HT1080 (cell line): ENCODE results near the gene C3orf49. TPM values are rescaled to one million over a fixed set of nuclear protein-coding genes. Genes with fewer than 3 reads are reported as not detected.

Experiments used
- DNase-seq: peaks from one replicate; pipeline ENCODE4 v3.0.0-alpha.2; 2015; ENCODE audit warnings: low read depth
- total RNA-seq: library from RNA; depleted of rRNA; stranded (reverse); fragments of >200 nt; shearing (Covaris generic); gene quantifications from 2 replicates; pipeline ENCODE4 v1.2.3, GENCODE V29; 2014; rRNA removed

Gene C3orf49
- total RNA-seq, 1 experiment from 2014 or later, result 0.16 TPM

DNA sequence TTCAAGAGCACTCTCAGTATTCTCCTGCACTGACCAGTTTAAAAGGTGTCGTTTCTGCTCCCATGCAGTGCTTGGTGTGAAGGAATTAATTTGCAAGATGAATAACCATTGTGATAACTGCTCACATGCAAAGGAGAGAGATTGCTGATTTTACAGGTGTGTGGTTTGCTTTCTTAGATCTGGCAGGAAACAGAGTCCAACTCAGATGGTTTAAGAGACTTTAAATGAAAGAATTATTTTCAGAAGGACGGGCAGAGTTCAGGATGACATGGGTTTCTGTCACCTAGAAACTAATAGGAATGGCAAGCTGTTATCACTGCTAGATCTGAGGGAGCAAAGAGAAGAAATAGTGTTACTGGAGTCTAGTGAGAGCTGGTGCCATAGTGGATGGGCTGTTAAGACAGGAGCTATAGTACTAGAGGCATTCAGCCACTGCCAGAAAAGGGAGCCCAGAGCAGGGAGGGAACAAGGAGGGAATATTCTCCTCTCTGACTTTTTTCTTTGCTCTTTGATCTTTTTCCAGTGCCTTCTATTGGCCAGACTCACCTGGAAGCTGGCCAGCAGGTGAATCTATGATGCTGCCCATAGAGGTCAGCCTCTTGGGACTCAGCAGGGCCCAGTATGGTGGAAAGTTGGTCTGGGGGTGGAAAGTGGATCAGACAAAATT is 59.4 kb downstream of the C3orf49 start:
- DNase-seq, result no peak

- DNase-seq, result no peak
Observed at GRCh38 chr3:63880653-63881052, 61.6 kb downstream of the C3orf49 start.

GRCh38 chr3:63886858-63887257 is 67.8 kb downstream of the C3orf49 start:
- no peak for DNase-seq

DNA sequence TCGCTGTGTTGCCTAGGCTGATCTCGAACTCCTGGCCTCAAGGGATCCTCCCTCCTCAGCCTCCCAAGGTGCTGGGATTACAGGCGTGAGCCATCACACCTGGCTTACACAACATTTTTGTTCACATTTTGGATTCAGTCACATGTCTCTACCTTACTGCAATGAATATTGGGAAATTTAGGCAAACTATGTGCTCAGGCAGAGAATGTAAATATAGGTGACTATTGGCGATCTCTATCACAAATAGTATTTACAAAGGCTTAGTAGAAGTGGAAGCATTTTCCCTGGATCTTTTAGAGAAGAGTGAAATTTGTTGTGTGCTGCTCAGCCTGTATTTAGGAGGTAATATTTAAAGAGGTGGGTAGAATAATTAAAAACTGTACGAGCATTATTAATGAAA is 72.4 kb downstream of the C3orf49 start:
- DNase-seq, result no peak

DNA sequence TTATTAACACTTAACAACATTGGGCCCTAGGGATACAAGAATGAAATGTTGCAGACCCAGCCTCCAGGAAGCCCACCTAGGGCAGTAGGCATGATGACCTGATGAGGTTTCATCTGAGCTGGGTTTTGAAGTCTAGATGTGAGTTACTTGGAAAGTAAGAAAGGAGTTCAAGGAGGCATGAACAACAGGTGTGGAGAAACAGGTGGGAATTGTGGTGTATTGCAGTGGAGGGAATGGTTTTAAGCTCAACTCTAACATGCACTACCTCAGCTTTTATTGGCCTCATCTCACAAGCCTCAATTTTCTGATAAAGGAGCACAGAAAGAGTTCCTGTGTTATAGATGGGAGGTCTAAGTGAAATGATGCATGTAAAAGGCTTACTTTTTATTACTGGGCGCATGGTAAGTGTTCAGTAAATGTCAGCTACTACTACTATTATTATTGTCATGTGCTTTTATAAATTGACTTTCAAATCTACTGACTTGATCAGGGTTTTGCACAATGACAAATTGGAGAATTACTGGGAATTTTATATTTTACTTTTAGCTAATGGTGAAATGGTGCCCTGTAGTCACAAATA is 73.8 kb downstream of the C3orf49 start:
- DNase-seq, result no peak

DNA sequence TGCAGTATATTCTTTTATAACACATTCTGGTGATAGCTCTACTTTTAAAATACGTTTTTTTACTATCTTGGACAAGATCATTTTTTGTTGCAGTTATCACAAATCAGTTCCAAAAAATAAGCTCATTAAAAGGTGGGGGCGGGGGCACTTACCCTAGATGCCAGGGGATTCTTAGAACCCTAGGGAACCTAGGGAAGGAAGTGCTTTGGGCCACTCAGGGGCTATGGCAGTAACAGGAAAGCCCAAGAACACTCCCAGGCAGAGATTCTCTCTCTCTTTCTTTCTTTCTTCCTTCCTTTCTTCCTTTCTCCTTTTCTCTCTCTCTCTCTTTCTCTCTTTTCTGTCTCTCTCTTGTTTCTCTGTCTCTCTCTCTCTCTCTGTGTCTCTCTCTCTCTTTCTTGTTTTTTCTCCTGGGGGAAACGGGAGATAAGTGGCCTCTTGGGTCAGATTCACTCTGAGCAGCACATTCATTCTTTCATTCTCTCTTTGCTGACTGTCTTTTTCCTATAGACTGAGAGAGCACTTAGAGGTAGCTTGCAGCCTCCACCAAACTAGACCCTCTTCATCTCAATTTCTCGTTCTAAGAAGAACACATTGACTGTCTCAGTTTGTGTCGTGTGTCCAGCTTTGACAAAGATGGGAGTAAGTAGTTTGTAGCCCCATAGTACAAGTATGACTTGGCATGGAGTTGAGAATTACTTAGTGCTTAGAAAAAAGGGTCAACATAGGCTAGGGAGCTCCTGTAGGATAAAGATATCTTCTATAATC is 76.5 kb downstream of the C3orf49 start:
- no peak for DNase-seq

- no peak for DNase-seq
Observed at GRCh38 chr3:63896332-63897030, 77.4 kb downstream of the C3orf49 start.

Other genes with a start within 250 kb of the C3orf49 start
- not detected in 2 replicates for gene SNTN, start 166.6 kb upstream of the C3orf49 start, total RNA-seq
- 68.3 and 96.4 TPM in 2 replicates for gene THOC7, start 44.5 kb downstream of the C3orf49 start, total RNA-seq
- 7.0 and 7.6 TPM in 2 replicates for gene ATXN7, start 44.6 kb downstream of the C3orf49 start, total RNA-seq
- not detected in 2 replicates for gene SCAANT1, start 93.1 kb downstream of the C3orf49 start, total RNA-seq
- 183 and 200 TPM in 2 replicates for gene PSMD6, start 204.2 kb downstream of the C3orf49 start, total RNA-seq